ENCODE measurements around the gene EIF2AK3. TPM values are rescaled to one million over a fixed set of nuclear protein-coding genes. Genes with fewer than 3 reads are reported as not detected.

EIF2AK3 gene
- total RNA-seq, 1 donor from 2014 or later, result 28.2 TPM

- Mint-ChIP-seq H3K9me3 (peaks cover 7% of the 10 kb centered on the region), H3K27me3 (no peaks in the 10 kb centered on the region), H3K36me3 (ENCODE audit: low read depth) (no peaks in the 10 kb centered on the region), H3K27ac (no peak overlapping the region), H3K4me3 (no peak overlapping the region), H3K4me1 (no peaks in the 10 kb centered on the region)
- TF ChIP-seq CTCF (IDR thresholded peaks at IDR 0.05), result no peak
- ATAC-seq (ENCODE audit: low read depth) (no peak), DNase-seq (no peak)
- ChIA-PET CTCF (interaction anchor here (2.3 kb wide), 1 partner anchor 33 kb away, joined by 5 read pairs; no protein-coding TSS in a partner anchor), POLR2A (no interaction called here)
- intact Hi-C loops (cut with micrococcal nuclease), result no loop called here
Measured at GRCh38 chr2:88638123-88638650, 10.9 kb upstream of the EIF2AK3 start.

DNA sequence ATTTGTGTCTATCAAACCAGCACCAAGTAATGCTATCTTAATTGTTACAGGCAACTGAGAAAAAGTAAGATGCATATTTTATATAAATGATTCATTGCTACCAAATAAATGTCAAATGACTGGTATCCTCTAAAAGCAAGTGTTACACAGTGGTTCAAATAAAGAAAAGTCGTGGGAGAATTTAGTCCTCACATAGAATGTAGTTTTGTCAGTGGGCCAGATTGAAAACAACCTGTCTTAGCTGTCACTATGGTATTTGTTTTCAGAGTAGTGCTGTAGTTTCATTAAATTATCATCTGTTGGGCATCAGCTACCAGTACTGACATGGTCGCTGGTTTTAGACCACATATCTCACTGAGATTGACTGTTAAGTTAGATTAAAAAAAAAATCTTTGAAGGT, 10.2 kb upstream of the EIF2AK3 start:
- intact Hi-C loops (cut with micrococcal nuclease), result no loop called here
- Mint-ChIP-seq H3K36me3 (ENCODE audit: low read depth) (no peaks in the 10 kb centered on the region), H3K9me3 (peaks cover 7% of the 10 kb centered on the region), H3K4me3 (no peak overlapping the region), H3K27me3 (no peaks in the 10 kb centered on the region), H3K4me1 (no peaks in the 10 kb centered on the region), H3K27ac (no peak overlapping the region)
- ChIA-PET CTCF (interaction anchor here (2.3 kb wide), 1 partner anchor 34 kb away, joined by 5 read pairs; no protein-coding TSS in a partner anchor), POLR2A (no interaction called here)
- no peak for TF ChIP-seq CTCF (IDR thresholded peaks at IDR 0.05)
- ATAC-seq (ENCODE audit: low read depth) (no peak), DNase-seq (no peak)

DNA sequence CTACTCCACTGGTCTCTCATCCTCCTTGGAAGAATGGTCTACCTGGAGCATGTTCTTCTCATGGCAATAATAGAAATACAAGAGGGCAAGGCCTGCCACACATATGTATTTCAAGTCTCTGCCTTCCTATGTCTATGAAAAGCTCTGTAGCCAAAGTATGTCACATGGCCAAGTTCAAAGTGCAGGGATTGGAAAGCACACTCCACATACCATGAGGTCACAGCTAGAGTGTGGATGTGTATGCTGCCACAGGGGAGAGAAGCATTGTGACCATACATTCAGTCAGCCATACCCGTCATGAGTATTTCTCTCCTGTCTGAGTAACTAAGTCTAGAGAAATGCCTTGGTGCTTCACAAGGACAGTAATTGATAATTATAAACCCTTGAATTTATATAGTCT, 8.8 kb upstream of the EIF2AK3 start:
- intact Hi-C loops (cut with micrococcal nuclease), result no loop called here
- ChIA-PET POLR2A (no interaction called here), CTCF (interaction anchor here (2.3 kb wide), 1 partner anchor 35 kb away, joined by 5 read pairs; no protein-coding TSS in a partner anchor)
- H3K36me3 Mint-ChIP-seq (ENCODE audit: low read depth), result no peaks in the 10 kb centered on the region
- H3K4me3 Mint-ChIP-seq, result no peak overlapping the region
- no peaks in the 10 kb centered on the region for H3K4me1 Mint-ChIP-seq
- no peak for TF ChIP-seq CTCF (IDR thresholded peaks at IDR 0.05)
- peaks cover 7% of the 10 kb centered on the region for H3K9me3 Mint-ChIP-seq
- no peak for DNase-seq
- no peak for ATAC-seq (ENCODE audit: low read depth)
- H3K27me3 Mint-ChIP-seq, result no peaks in the 10 kb centered on the region
- H3K27ac Mint-ChIP-seq, result no peak overlapping the region

DNA sequence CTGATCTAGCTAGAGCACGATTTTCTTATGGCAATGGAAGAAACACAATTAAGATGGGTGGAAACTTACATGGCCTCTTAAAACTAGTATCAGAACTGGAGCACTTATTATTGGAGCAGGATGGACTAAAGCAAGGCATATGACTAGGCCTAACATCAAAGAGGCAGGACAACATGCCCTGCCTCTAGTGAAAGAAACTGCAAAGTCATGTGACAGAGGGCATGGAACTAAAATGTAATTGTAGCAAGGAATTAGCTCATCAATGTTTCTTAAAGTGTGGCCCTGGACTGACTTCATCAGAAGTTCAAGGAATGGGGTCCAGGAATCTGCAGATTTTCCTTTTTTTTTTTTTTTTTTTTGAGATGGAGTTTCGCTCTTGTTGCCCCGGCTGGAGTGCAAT, 5.3 kb upstream of the EIF2AK3 start:
- ChIA-PET POLR2A (no interaction called here), CTCF (interaction anchor here (1.1 to 1.5 kb wide), 2 partner anchors 42 to 59 kb away, joined by 3 to 4 read pairs; partner anchors contain the start of gene RPIA)
- no peaks in the 10 kb centered on the region for H3K36me3 Mint-ChIP-seq (ENCODE audit: low read depth)
- ATAC-seq (ENCODE audit: low read depth) (no peak), DNase-seq (no peak)
- H3K27me3 Mint-ChIP-seq, result no peaks in the 10 kb centered on the region
- no peaks in the 10 kb centered on the region for H3K9me3 Mint-ChIP-seq
- TF ChIP-seq CTCF (IDR thresholded peaks at IDR 0.05), result no peak
- H3K4me1 Mint-ChIP-seq, result no peaks in the 10 kb centered on the region
- no peak overlapping the region for H3K4me3 Mint-ChIP-seq
- intact Hi-C loops (cut with micrococcal nuclease), result no loop called here
- H3K27ac Mint-ChIP-seq, result no peak overlapping the region

DNA sequence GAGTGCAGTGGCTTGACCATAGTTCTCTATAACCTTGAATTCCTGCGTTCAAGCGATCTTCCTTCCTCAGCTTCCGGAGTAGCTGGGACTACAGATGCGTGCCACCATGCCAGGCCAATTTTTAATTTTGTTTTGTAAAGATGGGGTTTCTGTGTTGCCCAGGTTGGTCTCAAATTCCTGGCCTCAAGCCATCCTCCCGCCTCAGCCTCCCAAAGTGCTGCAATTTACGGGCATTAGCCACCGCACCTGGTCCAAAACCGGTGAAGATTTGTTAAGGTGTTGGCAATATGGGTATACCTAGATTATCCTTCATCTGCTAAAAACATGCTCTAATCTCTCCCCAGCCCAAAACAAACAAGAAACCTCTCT, 1.3 kb upstream of the EIF2AK3 start:
- no peak for TF ChIP-seq CTCF (IDR thresholded peaks at IDR 0.05)
- no peak overlapping the region for H3K27ac Mint-ChIP-seq
- no peak overlapping the region for H3K4me3 Mint-ChIP-seq
- POLR2A ChIA-PET, result interaction anchor here (1.0 to 3.8 kb wide), 12 partner anchors 10 to 69 kb away, joined by 3 to 59 read pairs (median 8); partner anchors contain the start of gene RPIA
- H3K27me3 Mint-ChIP-seq, result no peaks in the 10 kb centered on the region
- H3K9me3 Mint-ChIP-seq, result no peaks in the 10 kb centered on the region
- H3K4me1 Mint-ChIP-seq, result peaks cover 7% of the 10 kb centered on the region
- CTCF ChIA-PET, result interaction anchor here (1.7 kb wide), 1 partner anchor 41 kb away, joined by 9 read pairs; no protein-coding TSS in a partner anchor
- ATAC-seq (ENCODE audit: low read depth) (no peak), DNase-seq (no peak)
- H3K36me3 Mint-ChIP-seq (ENCODE audit: low read depth), result peaks cover 6% of the 10 kb centered on the region
- intact Hi-C loops (cut with micrococcal nuclease), result loop anchor here (1.0 to 5.0 kb wide), 2 partner anchors 44 to 204 kb away; no protein-coding TSS in a partner anchor
